ENCODE data around the gene SGTA.
A peak's percentile ranks its signal among the peaks of the same experiment; 100 is the strongest.

DNA sequence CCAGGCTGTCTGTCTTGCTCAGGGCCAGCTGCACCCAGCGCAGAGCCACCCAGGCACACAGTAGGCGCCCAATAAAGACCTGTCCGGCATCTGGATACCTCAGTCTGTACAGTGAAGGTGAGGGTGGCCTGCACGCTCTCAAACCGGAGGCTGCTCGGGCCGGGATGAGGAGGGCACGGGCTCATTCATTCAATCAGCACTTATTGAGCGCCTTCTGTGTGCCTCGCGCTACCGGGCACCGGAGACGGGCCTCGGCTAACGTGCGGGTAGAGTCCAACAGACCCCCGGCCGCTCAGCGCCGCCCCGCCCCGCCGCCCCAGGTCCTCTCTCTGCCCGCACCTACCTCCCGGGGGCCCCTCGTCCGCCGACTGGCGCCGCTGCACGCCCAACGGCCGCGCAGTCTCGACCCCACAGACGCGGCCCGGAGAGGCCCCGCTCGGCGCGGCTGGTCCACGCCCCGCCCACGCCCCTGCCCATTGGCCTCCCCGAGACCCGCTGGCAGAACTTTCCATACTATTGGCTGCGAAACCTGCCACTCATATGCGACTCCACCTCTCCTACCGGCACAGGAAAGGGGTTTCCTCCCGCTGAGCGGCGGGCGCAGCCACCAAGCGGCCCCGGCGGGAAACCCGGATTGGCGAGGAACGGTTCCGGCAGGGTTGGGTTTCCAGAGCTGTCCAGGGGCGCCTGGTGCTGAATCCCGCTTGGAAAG lies 43.3 kb downstream of the SGTA start, which contains the start of gene SLC39A3:
- TF ChIP-seq TAF1 (conservative IDR thresholded peaks at IDR 0.05) (no peak), REST (IDR thresholded peaks at IDR 0.05) (peak; percentile 100)
- TF ChIP-seq, protein P1, sequence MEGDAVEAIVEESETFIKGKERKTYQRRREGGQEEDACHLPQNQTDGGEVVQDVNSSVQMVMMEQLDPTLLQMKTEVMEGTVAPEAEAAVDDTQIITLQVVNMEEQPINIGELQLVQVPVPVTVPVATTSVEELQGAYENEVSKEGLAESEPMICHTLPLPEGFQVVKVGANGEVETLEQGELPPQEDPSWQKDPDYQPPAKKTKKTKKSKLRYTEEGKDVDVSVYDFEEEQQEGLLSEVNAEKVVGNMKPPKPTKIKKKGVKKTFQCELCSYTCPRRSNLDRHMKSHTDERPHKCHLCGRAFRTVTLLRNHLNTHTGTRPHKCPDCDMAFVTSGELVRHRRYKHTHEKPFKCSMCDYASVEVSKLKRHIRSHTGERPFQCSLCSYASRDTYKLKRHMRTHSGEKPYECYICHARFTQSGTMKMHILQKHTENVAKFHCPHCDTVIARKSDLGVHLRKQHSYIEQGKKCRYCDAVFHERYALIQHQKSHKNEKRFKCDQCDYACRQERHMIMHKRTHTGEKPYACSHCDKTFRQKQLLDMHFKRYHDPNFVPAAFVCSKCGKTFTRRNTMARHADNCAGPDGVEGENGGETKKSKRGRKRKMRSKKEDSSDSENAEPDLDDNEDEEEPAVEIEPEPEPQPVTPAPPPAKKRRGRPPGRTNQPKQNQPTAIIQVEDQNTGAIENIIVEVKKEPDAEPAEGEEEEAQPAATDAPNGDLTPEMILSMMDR (IDR thresholded peaks at IDR 0.05; ENCODE audit: low read depth, low read length, missing input control) = peak; percentile 21
